HEK293 (cell line): Measurements from ENCODE around the gene KIF5A.

Experiments
- ATF2 ChIP-seq: fragments of 450-650 bp; formaldehyde crosslinking; IDR thresholded peaks from 2 replicates; pipeline ENCODE4 v1.5.1; 2016; ENCODE audit warnings: missing biosample characterization, missing genetic modification characterization, low read depth
- CTCF ChIP-seq: fragments of 450-650 bp; formaldehyde crosslinking; IDR thresholded peaks from 2 replicates; pipeline ENCODE4 v1.5.1; 2016; ENCODE audit warnings: missing biosample characterization, missing genetic modification characterization
- HOXC10 ChIP-seq: sonication (generic); formaldehyde crosslinking; IDR thresholded peaks from 2 replicates; pipeline ENCODE4 v1.8.1; 2023; ENCODE audit warnings: mild to moderate bottlenecking, missing genetic modification reagents
- INSM2 ChIP-seq: fragments of 450-650 bp; formaldehyde crosslinking; IDR thresholded peaks from 2 replicates; pipeline ENCODE4 v1.5.1; 2016; ENCODE audit warnings: missing biosample characterization, missing genetic modification characterization
- SETDB1 ChIP-seq: IDR thresholded peaks from one replicate; pipeline ENCODE4 v1.6.1; 2017; ENCODE audit warnings: mild to moderate bottlenecking, low read length, moderate library complexity, mixed read lengths; ENCODE audit not compliant: insufficient read length
- SP2 ChIP-seq: fragments of 450-650 bp; formaldehyde crosslinking; IDR thresholded peaks from 2 replicates; pipeline ENCODE4 v1.5.1; 2016; ENCODE audit warnings: missing biosample characterization, missing genetic modification characterization
- ZBTB1 ChIP-seq: fragments of 450-650 bp; formaldehyde crosslinking; IDR thresholded peaks from 2 replicates; pipeline ENCODE4 v1.5.1; 2016; ENCODE audit warnings: missing biosample characterization, missing genetic modification characterization
- ZFP37 ChIP-seq: fragments of 450-650 bp; formaldehyde crosslinking; IDR thresholded peaks from 2 replicates; pipeline ENCODE4 v1.5.1; 2016; ENCODE audit warnings: missing biosample characterization, missing genetic modification characterization
- ZNF184 ChIP-seq: fragments of 450-650 bp; IDR thresholded peaks from 2 replicates; pipeline ENCODE4 v1.5.1; 2018; ENCODE audit warnings: missing biosample characterization, mild to moderate bottlenecking, missing genetic modification characterization
- ZNF843 ChIP-seq: fragments of 450-650 bp; formaldehyde crosslinking; IDR thresholded peaks from 2 replicates; pipeline ENCODE4 v1.5.1; 2016; ENCODE audit warnings: missing biosample characterization, missing genetic modification characterization

GRCh38 chr12:57530396-57531142, 19.3 kb upstream of the KIF5A start:
- TF ChIP-seq ZFP37 (tag by site-specific recombination) = no peak
- TF ChIP-seq ZBTB1 (tag by site-specific recombination) = no peak
- no peak for TF ChIP-seq SETDB1
- TF ChIP-seq ZNF184 (tag by site-specific recombination) = no peak
- TF ChIP-seq HOXC10 (CRISPR knock-in tag) = no peak
- no peak for TF ChIP-seq ZNF843
- TF ChIP-seq INSM2 = no peak
- no peak for TF ChIP-seq SP2 (tag by site-specific recombination)
- no peak for TF ChIP-seq ATF2 (tag by site-specific recombination)
- TF ChIP-seq CTCF (tag by site-specific recombination) = no peak
